SK-N-SH treated with all-trans-retinoic acid at 6 μM for 48 hours (cell line): ENCODE measurements around the gene ZNF660.
A peak's percentile ranks its signal among the peaks of the same experiment; 100 is the strongest.
"Not testable (repeated sequence)": the region's sequence is repeated elsewhere in the genome, so short reads cannot be mapped to it uniquely, and the experiment has no call there.

Experiments used
- ATAC-seq: fragments of 200-7000 bp; cut with Tn5 transposase; 3 replicates; pipeline ENCODE4 v1.9.1; 2020; ENCODE audit warnings: mild to moderate bottlenecking, moderate library complexity
- ARNTL ChIP-seq: fragments of 450-650 bp; formaldehyde crosslinking; IDR thresholded peaks from 2 replicates; pipeline ENCODE4 v1.5.0; 2020; ENCODE audit warnings: low read depth, mild to moderate bottlenecking, moderate library complexity, borderline replicate concordance
- BACH2 ChIP-seq: fragments of 250-450 bp; sonication (Bioruptor Pico); IDR thresholded peaks from 2 replicates; pipeline ENCODE4 v1.9.0; 2021; ENCODE audit warnings: mild to moderate bottlenecking, borderline replicate concordance
- CREB5 ChIP-seq: fragments of 250-450 bp; sonication (Bioruptor Pico); IDR thresholded peaks from 2 replicates; pipeline ENCODE4 v1.5.1; 2020; ENCODE audit warnings: low read depth, mild to moderate bottlenecking, moderate library complexity
- CSDC2 ChIP-seq: fragments of 250-450 bp; sonication (Bioruptor Pico); IDR thresholded peaks from 2 replicates; pipeline ENCODE4 v1.5.0; 2020; ENCODE audit warnings: mild to moderate bottlenecking, moderate library complexity
- CSRNP3 ChIP-seq: fragments of 250-450 bp; sonication (Bioruptor Pico); IDR thresholded peaks from 2 replicates; pipeline ENCODE4 v1.5.1; 2021; ENCODE audit warnings: mild to moderate bottlenecking, moderate library complexity
- ESRRG ChIP-seq: fragments of 250-450 bp; sonication (Bioruptor Pico); IDR thresholded peaks from 2 replicates; pipeline ENCODE4 v1.6.1; 2021; ENCODE audit warnings: mild to moderate bottlenecking
- GLIS3 ChIP-seq: fragments of 250-450 bp; sonication (Bioruptor Pico); IDR thresholded peaks from 2 replicates; pipeline ENCODE4 v1.5.0; 2020; ENCODE audit warnings: mild to moderate bottlenecking, moderate library complexity
- ISL1 ChIP-seq: fragments of 250-450 bp; sonication (Bioruptor Pico); IDR thresholded peaks from 2 replicates; pipeline ENCODE4 v2.1.2; 2022; ENCODE audit warnings: mild to moderate bottlenecking, moderate library complexity
- OSR1 ChIP-seq: fragments of 250-450 bp; sonication (Bioruptor Pico); IDR thresholded peaks from 2 replicates; pipeline ENCODE4 v1.8.0; 2022; ENCODE audit warnings: moderate library complexity, mild to moderate bottlenecking, inconsistent platforms
- PATZ1 ChIP-seq: fragments of 250-450 bp; sonication (Bioruptor Pico); IDR thresholded peaks from 2 replicates; pipeline ENCODE4 v1.8.0; 2020; ENCODE audit warnings: mild to moderate bottlenecking, moderate library complexity, borderline replicate concordance
- POU6F1 ChIP-seq: fragments of 250-450 bp; sonication (Bioruptor Pico); IDR thresholded peaks from 2 replicates; pipeline ENCODE4 v1.8.0; 2021; ENCODE audit warnings: low read depth, mild to moderate bottlenecking, moderate library complexity, borderline replicate concordance
- PPARA ChIP-seq: fragments of 250-450 bp; sonication (Bioruptor Pico); IDR thresholded peaks from 2 replicates; pipeline ENCODE4 v1.5.0; 2020; ENCODE audit warnings: mild to moderate bottlenecking, borderline replicate concordance
- RARB ChIP-seq: fragments of 250-450 bp; sonication (Bioruptor Pico); IDR thresholded peaks from 2 replicates; pipeline ENCODE4 v1.8.0; 2021; ENCODE audit warnings: mild to moderate bottlenecking, moderate library complexity
- SNAI2 ChIP-seq: fragments of 250-450 bp; sonication (Bioruptor Pico); IDR thresholded peaks from 2 replicates; pipeline ENCODE4 v1.5.0; 2020; ENCODE audit warnings: mild to moderate bottlenecking, moderate library complexity
- TCF4 ChIP-seq: fragments of 250-450 bp; sonication (Bioruptor Pico); IDR thresholded peaks from 2 replicates; pipeline ENCODE4 v1.8.0; 2021; ENCODE audit warnings: mild to moderate bottlenecking, moderate library complexity, borderline replicate concordance
- TOX ChIP-seq: fragments of 250-450 bp; sonication (Bioruptor Pico); IDR thresholded peaks from 2 replicates; pipeline ENCODE4 v1.8.0; 2021; ENCODE audit warnings: mild to moderate bottlenecking, moderate library complexity, borderline replicate concordance
- TSHZ2 ChIP-seq: fragments of 250-450 bp; sonication (Bioruptor Pico); IDR thresholded peaks from 2 replicates; pipeline ENCODE4 v1.5.0; 2020; ENCODE audit warnings: mild to moderate bottlenecking, moderate library complexity
- ZFP30 ChIP-seq: fragments of 450-650 bp; formaldehyde crosslinking; IDR thresholded peaks from 2 replicates; pipeline ENCODE4 v1.5.0; 2022; ENCODE audit warnings: mild to moderate bottlenecking, moderate library complexity
- ZNF565 ChIP-seq: fragments of 450-650 bp; formaldehyde crosslinking; conservative IDR thresholded peaks from 2 replicates; pipeline ENCODE4 v1.5.0; 2020; ENCODE audit warnings: low read depth, mild to moderate bottlenecking, moderate library complexity
- ZNF70 ChIP-seq: fragments of 450-650 bp; formaldehyde crosslinking; IDR thresholded peaks from 2 replicates; pipeline ENCODE4 v1.5.0; 2020; ENCODE audit warnings: mild to moderate bottlenecking, moderate library complexity
- ZNF8 ChIP-seq: fragments of 450-650 bp; formaldehyde crosslinking; IDR thresholded peaks from 2 replicates; pipeline ENCODE4 v1.5.0; 2020; ENCODE audit warnings: mild to moderate bottlenecking, moderate library complexity

Gene ZNF660

GRCh38 chr3:44584646-44585501 is at the start of gene ZNF660:
TSS of gene ZNF660 (plus strand) at chr3:44584964. CDS start at chr3:44594194, 9,230 bp downstream.
- TF ChIP-seq BACH2 (CRISPR knock-in tag) = no peak
- TF ChIP-seq TOX (CRISPR knock-in tag) = no peak
- TF ChIP-seq ZFP30 = no peak
- TF ChIP-seq ARNTL (CRISPR knock-in tag) = no peak
- TF ChIP-seq CREB5 (CRISPR knock-in tag) = no peak
- no peak for TF ChIP-seq CSDC2 (CRISPR knock-in tag)
- ATAC-seq = peak; percentile 98

- TF ChIP-seq ZNF8 (CRISPR knock-in tag) = no peak
- no peak for TF ChIP-seq TSHZ2
- TF ChIP-seq CSDC2 (CRISPR knock-in tag) = no peak
- no peak for TF ChIP-seq GLIS3 (CRISPR knock-in tag)
- TF ChIP-seq CREB5 (CRISPR knock-in tag) = no peak
- no peak for TF ChIP-seq PPARA (CRISPR knock-in tag)
- no peak for TF ChIP-seq ZNF565 (CRISPR knock-in tag)
- TF ChIP-seq PATZ1 (CRISPR knock-in tag) = no peak
- no peak for TF ChIP-seq BACH2 (CRISPR knock-in tag)
- no peak for TF ChIP-seq SNAI2 (CRISPR knock-in tag)
- no peak for TF ChIP-seq ESRRG (CRISPR knock-in tag)
- TF ChIP-seq ISL1 = no peak
- TF ChIP-seq ZFP30 = no peak
- TF ChIP-seq ZNF70 (CRISPR knock-in tag) = no peak
- no peak for TF ChIP-seq CSRNP3
- TF ChIP-seq OSR1 (CRISPR knock-in tag) = no peak
- TF ChIP-seq RARB = no peak
- TF ChIP-seq TCF4 (CRISPR knock-in tag) = no peak
- no peak for TF ChIP-seq POU6F1 (CRISPR knock-in tag)
- TF ChIP-seq ARNTL (CRISPR knock-in tag) = no peak
- TF ChIP-seq, all 23 proteins: peak for 0
- no peak for ATAC-seq
These were observed 49.4 kb upstream of the ZNF660 start for GRCh38 chr3:44535364-44535763.

- not testable (repeated sequence) for ATAC-seq
These were observed 40.0 kb upstream of the ZNF660 start for GRCh38 chr3:44544811-44545210.
